ENCODE measurements around the gene EFCAB11.

The EFCAB11 gene

DNA sequence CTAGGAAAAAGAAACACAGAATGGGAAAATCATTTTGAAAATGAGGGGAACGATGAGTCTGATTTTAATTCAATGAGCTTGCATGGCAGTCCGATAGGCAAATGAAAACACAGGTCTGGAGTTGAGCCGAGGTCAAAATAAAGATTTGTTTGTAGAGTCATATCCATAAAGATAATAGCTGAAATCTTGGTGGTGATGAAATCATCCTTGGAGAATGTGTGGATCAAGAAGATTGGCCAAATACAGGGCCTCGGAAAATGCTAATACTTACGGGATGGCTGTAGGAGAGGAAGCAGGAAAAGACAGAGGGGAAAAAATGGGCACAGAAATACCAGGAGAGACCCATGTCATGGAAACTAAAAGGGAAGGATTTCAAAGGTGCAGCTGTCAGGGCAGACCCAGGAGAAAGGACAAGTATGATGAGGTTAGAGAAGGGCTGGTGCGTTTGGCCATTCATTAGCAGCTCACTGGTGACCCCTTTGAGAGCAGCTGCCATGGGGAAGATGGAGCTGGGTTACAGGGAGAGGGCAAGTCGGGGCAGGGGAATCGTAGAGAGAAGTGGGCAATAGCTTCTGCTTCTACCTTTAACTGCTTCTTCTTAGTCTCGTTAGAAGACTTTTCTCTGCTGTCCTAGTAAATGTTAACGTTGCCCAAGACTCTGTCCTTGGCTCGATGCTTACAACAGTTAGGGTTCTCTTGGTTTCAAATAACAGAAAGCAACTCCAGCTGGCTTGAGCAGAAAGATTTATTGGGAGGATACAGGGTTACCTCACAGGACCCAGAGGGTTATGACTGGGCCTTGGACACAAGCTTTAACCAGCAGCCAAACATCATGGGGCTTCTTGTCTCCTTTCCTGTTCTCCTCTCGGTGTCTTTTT lies 161.8 kb downstream of the EFCAB11 start:
- no peak overlapping the region for H2AFZ ChIP-seq (ENCODE audit: low read length)
- H3F3A ChIP-seq (ENCODE audit: insufficient read depth, low read length), result no peaks in the 10 kb centered on the region
- TF ChIP-seq, protein P1, sequence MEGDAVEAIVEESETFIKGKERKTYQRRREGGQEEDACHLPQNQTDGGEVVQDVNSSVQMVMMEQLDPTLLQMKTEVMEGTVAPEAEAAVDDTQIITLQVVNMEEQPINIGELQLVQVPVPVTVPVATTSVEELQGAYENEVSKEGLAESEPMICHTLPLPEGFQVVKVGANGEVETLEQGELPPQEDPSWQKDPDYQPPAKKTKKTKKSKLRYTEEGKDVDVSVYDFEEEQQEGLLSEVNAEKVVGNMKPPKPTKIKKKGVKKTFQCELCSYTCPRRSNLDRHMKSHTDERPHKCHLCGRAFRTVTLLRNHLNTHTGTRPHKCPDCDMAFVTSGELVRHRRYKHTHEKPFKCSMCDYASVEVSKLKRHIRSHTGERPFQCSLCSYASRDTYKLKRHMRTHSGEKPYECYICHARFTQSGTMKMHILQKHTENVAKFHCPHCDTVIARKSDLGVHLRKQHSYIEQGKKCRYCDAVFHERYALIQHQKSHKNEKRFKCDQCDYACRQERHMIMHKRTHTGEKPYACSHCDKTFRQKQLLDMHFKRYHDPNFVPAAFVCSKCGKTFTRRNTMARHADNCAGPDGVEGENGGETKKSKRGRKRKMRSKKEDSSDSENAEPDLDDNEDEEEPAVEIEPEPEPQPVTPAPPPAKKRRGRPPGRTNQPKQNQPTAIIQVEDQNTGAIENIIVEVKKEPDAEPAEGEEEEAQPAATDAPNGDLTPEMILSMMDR (IDR thresholded peaks at IDR 0.05; ENCODE audit: low read length), result no peak
- TF ChIP-seq EZH2phosphoT487 (IDR thresholded peaks at IDR 0.05; ENCODE audit: low read length) (no peak), EZH2 (optimal IDR thresholded peaks at IDR 0.05; ENCODE audit: low read depth, low read length) (no peak)
- H3K9me3 ChIP-seq (replicated peaks; ENCODE audit: insufficient read depth, low read length), result no peaks in the 10 kb centered on the region
- H3K27ac ChIP-seq (ENCODE audit: low read length), result no peak overlapping the region
- H3K36me3 ChIP-seq (replicated peaks; ENCODE audit: insufficient read depth, low read length), result no peaks in the 10 kb centered on the region
- H3K4me3 ChIP-seq (ENCODE audit: low read length), result no peak overlapping the region
- no peak overlapping the region for H3K4me2 ChIP-seq (ENCODE audit: low read depth, low read length)
- no peak for DNase-seq
- no peaks in the 10 kb centered on the region for H3K4me1 ChIP-seq (ENCODE audit: low read length)
- no peaks in the 10 kb centered on the region for H3K79me2 ChIP-seq (ENCODE audit: low read length)
- H3K9me2 ChIP-seq (replicated peaks; ENCODE audit: insufficient read depth, low read length), result no peaks in the 10 kb centered on the region
- H4K20me1 ChIP-seq (ENCODE audit: insufficient read depth, low read length), result no peaks in the 10 kb centered on the region
- no peak overlapping the region for H3K9ac ChIP-seq (ENCODE audit: low read length)
- no peaks in the 10 kb centered on the region for H3K27me3 ChIP-seq (replicated peaks; ENCODE audit: insufficient read depth, low read length)

DNA sequence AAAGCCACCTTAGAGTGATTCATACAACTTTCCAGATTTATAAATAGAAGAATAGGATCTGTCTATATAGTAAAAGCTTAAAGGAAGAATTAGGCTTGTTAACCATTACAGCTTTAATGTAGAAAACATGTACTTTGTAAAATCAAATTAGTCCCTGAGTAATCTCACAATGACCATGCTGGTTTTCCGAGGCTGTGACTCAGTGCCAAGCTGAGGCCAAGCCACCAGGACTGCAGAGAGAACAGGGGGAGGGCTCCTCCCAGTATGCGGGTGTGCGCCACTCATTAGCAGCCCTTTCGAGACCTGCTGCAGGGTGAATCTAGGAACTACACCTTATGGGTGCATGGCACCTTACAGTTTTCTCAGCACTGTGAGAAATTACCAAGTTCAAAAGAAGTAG lies 167.0 kb downstream of the EFCAB11 start:
- H2AFZ ChIP-seq (ENCODE audit: low read length), result no peak overlapping the region
- H3F3A ChIP-seq (ENCODE audit: insufficient read depth, low read length), result no peaks in the 10 kb centered on the region
- H3K4me1 ChIP-seq (ENCODE audit: low read length), result no peaks in the 10 kb centered on the region
- no peaks in the 10 kb centered on the region for H4K20me1 ChIP-seq (ENCODE audit: insufficient read depth, low read length)
- H3K9me2 ChIP-seq (replicated peaks; ENCODE audit: insufficient read depth, low read length), result no peaks in the 10 kb centered on the region
- no peaks in the 10 kb centered on the region for H3K27me3 ChIP-seq (replicated peaks; ENCODE audit: insufficient read depth, low read length)
- H3K27ac ChIP-seq (ENCODE audit: low read length), result no peak overlapping the region
- no peak overlapping the region for H3K4me2 ChIP-seq (ENCODE audit: low read depth, low read length)
- TF ChIP-seq, protein P1 (IDR thresholded peaks at IDR 0.05; ENCODE audit: low read length), result no peak
- TF ChIP-seq EZH2phosphoT487 (IDR thresholded peaks at IDR 0.05; ENCODE audit: low read length) (no peak), EZH2 (optimal IDR thresholded peaks at IDR 0.05; ENCODE audit: low read depth, low read length) (no peak)
- H3K79me2 ChIP-seq (ENCODE audit: low read length), result no peaks in the 10 kb centered on the region
- no peaks in the 10 kb centered on the region for H3K9me3 ChIP-seq (replicated peaks; ENCODE audit: insufficient read depth, low read length)
- no peak for DNase-seq
- no peak overlapping the region for H3K4me3 ChIP-seq (ENCODE audit: low read length)
- no peak overlapping the region for H3K9ac ChIP-seq (ENCODE audit: low read length)
- no peaks in the 10 kb centered on the region for H3K36me3 ChIP-seq (replicated peaks; ENCODE audit: insufficient read depth, low read length)

DNA sequence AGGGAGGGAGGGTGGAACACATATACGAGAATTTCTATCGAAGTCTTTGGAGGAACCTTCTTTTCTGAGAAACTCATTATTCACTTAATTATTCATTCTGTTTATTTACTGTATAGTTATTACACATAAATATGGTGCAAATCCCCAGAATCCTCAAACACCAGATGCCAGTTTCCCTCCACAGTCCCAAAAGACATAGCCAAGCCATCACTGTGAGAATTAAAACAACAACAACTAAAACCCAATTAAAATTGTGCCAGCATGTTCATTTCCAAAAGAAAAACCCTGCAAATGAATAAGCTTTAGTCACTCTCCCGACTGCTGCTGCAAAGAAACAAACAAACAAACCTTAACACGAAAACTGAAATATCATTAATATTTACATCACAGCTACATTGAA lies 173.5 kb downstream of the EFCAB11 start:
- H3K27ac ChIP-seq (ENCODE audit: low read length), result no peak overlapping the region

More for the DNA sequence above, 173.5 kb downstream of the EFCAB11 start:
- Histone ChIP-seq H3K9me3 (replicated peaks; ENCODE audit: insufficient read depth, low read length) (no peaks in the 10 kb centered on the region), H3K4me1 (ENCODE audit: low read length) (no peaks in the 10 kb centered on the region), H3K27me3 (replicated peaks; ENCODE audit: insufficient read depth, low read length) (no peaks in the 10 kb centered on the region), H3K4me3 (ENCODE audit: low read length) (no peak overlapping the region), H3F3A (ENCODE audit: insufficient read depth, low read length) (no peaks in the 10 kb centered on the region), H3K79me2 (ENCODE audit: low read length) (no peaks in the 10 kb centered on the region), H2AFZ (ENCODE audit: low read length) (no peak overlapping the region), H3K4me2 (ENCODE audit: low read depth, low read length) (no peak overlapping the region), H3K9me2 (replicated peaks; ENCODE audit: insufficient read depth, low read length) (no peaks in the 10 kb centered on the region), H3K9ac (ENCODE audit: low read length) (no peak overlapping the region), H4K20me1 (ENCODE audit: insufficient read depth, low read length) (no peaks in the 10 kb centered on the region), H3K36me3 (replicated peaks; ENCODE audit: insufficient read depth, low read length) (no peaks in the 10 kb centered on the region)
- TF ChIP-seq EZH2 (optimal IDR thresholded peaks at IDR 0.05; ENCODE audit: low read depth, low read length), result no peak
- TF ChIP-seq EZH2phosphoT487 (IDR thresholded peaks at IDR 0.05; ENCODE audit: low read length), result no peak
- TF ChIP-seq, protein P1 (IDR thresholded peaks at IDR 0.05; ENCODE audit: low read length), result no peak
- DNase-seq, result no peak

Measured in MM.1S (cell line).